Activated CD8-positive, alpha-beta memory T cell treated with anti-CD3 and anti-CD28 coated beads, Interleukin-2, amount 50 U/mL, for 24 hours (primary cell): ENCODE data around the gene SLC16A6.
"Not testable (repeated sequence)": the region's sequence is repeated elsewhere in the genome, so short reads cannot be mapped to it uniquely, and the experiment has no call there.

Experiments used
- DNase-seq: peaks from one replicate; pipeline ENCODE4 v3.0.0-alpha.2; 2020; ENCODE audit errors: extremely low read depth

Gene SLC16A6

GRCh38 chr17:68248199-68248825 lies 42.6 kb downstream of the SLC16A6 start:
- DNase-seq, result no peak

GRCh38 chr17:68247445-68248198 lies 43.3 kb downstream of the SLC16A6 start, which contains the start of gene AMZ2:
TSS of gene AMZ2 (plus strand) at chr17:68248043. CDS start at chr17:68250188, 2,145 bp downstream.
- DNase-seq, result peak; percentile 86

DNA sequence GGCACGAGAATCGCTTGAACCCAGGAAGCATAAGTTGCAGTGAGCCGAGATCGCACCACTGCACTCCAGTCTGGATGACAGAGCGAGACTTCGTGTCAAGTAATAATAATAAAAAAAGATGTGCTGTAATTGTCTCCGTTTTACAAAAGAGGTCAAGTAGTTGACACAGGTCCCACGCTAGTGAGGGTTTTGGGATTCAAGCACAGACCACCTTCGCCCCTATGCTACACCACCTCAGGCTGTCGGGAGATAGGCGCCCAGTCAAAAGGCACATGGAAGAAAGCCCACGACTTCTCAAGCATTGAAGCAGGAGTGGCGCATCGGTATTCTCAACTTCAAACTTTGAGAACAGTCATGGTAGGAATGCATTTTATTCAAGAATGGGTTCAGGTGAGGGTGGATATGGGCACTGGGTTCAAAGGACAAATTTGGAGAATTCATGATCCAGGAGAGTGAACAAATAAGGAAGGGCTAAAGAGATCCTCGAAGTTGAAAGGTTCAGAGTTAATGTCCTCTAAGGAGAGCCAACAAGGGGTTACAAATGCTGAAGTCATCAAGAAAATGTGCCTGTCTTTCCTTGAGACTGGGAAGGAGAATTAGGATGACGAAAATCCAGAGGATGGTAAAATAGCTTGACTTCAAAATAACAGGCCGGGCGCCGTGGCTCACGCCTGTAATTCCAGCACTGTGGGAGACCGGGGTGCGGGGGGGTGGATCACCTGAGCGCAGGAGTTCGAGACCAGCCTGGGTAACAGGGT lies 44.5 kb downstream of the SLC16A6 start:
- no peak for DNase-seq

GRCh38 chr17:68239632-68240366 lies 51.1 kb downstream of the SLC16A6 start:
- DNase-seq, result no peak

DNA sequence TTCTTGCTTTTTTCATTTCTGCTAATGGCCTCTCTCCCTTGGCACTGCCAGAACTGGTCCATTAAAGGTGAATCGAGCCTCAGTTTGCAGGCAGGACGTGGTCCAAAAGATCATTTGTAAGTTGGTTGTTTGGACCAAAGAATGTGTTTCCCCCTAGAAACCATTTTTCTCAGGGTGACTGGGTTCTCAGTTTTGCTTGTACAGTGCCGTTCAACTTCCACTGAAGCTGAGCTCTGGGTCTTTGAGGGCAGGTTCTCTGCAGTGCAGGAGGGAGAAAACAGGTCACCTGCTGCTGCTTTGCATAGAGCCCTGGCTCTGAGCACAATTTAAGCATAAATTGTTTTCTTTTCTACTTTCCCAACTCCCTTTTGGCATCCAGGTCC lies 52.1 kb downstream of the SLC16A6 start:
- DNase-seq, result no peak

- no peak for DNase-seq
Observed at GRCh38 chr17:68238164-68238870, 52.6 kb downstream of the SLC16A6 start.

- not testable (repeated sequence) for DNase-seq
Observed at GRCh38 chr17:68237369-68238163, 53.4 kb downstream of the SLC16A6 start.

DNA sequence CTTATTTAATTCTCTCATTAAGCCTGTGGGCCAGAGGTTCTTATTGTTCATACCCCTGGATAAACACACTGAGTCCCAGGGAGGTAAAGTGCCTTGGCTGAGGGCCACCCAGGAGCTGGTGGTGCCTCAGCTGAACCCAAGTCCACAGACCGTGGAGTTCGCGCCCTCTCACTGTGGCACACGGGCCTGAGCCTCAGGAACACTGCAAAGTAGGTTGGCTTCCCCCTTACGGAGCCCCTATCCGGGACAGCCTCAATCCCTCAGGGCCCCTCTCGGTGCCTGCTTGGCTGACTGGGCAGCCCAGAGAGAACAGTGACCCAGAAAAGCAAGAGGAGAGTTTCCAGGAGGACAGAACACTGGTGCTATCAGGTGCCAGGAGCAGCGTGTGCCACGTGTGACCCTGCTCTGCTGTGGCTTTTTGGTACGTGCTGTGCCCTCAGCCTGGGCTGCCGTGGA lies 55.6 kb downstream of the SLC16A6 start:
- DNase-seq, result not testable (repeated sequence)

- not testable (repeated sequence) for DNase-seq
Observed at GRCh38 chr17:68234726-68235335, 56.1 kb downstream of the SLC16A6 start.

- not testable (repeated sequence) for DNase-seq
Observed at GRCh38 chr17:68232741-68233140, 58.2 kb downstream of the SLC16A6 start.

DNA sequence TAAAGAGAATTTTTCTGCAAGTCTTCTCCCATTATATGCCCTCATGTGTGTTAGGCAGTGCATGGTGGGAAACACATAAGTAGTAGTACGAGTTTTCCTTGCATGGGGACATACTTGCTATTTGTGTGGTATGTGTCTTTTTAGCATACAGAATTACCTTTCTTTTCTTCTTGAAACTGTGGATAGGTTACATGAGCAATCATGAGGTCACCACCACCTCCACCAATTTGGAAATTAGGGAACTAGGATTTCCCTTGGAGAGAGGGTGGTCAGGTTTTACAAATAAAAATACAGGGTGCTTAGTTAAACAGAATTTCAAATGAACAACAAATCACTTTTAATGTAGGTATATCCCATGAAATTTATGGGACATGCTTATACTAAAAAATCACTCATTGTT lies 59.4 kb downstream of the SLC16A6 start:
- DNase-seq, result no peak

DNA sequence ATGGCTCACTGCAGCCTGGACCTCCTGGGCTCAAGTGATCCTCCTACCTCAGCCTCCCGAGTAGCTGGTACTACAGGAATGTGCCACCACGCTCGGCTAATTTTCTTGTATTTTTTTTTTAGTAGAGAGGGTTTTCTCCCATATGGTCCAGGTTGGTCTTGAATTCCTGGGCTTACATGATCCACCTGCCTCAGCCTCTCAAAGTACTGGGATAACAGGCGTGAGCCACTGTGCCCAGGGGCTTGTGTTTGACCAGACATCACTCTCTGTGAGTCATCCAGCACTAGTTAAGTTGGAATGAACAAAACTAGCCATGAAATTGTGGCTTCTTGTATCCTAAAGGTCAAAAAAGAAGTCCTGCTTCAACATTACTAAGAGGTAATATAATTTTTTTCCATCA lies 59.8 kb downstream of the SLC16A6 start:
- not testable (repeated sequence) for DNase-seq

- no peak for DNase-seq
Observed at GRCh38 chr17:68229619-68230018, 61.3 kb downstream of the SLC16A6 start.

GRCh38 chr17:68228817-68229570 lies 61.9 kb downstream of the SLC16A6 start:
- DNase-seq, result no peak

DNA sequence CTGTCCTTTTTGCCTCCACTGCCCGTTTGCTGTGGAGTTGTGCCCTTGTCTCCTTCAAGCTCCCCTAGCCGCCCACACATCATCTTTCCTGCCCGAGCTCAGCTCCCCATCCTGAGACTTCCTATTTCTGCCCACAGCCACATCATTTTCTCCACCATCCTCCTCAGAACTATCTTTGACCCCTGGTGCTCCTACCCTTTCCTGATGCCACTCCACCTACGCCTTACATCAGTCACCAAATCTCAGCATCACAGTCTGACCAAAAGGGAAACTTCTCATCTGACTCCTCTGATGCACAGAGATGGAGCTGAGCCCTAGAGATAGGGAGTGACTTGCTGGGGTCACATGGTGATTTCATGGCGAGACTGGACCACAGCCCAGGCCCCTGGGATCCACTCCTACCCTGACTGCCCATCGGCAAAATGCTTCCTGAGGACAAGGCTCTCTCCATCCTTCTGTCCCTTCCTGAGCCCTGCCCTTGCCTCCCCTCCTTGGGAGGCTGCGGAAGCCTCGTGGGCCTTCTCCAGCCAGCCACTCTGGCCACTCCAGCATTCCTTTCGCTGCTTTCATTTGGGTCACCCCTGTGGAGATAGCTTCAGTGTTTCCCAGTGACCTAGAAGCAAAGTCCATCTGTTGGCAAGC lies 62.8 kb downstream of the SLC16A6 start:
- DNase-seq, result not testable (repeated sequence)

- not testable (repeated sequence) for DNase-seq
Observed at GRCh38 chr17:68225055-68225454, 65.9 kb downstream of the SLC16A6 start.

- no peak for DNase-seq
Observed at GRCh38 chr17:68222606-68223005, 68.3 kb downstream of the SLC16A6 start.

GRCh38 chr17:68221786-68222185 lies 69.1 kb downstream of the SLC16A6 start:
- DNase-seq, result no peak

DNA sequence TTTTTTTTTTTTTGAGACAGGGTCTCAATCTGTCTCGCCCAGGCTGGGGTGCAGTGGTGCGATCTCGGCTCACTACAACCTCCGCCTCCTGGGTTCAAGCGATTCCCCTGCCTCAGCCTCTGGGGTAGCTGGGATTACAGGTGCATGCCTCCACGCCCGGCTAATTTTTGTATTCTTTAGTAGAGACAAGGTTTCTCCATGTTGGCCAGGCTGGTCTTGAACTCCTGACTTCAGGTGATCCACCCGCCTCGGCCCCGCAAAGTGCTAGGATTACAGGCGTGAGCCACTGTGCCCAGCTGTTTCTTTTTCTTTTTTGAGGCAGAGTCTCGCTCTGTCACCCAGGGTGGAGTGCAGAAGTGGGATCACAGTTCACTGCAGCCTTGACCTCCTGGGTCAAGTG lies 70.1 kb downstream of the SLC16A6 start:
- not testable (repeated sequence) for DNase-seq
